Dendritic cell treated with granulocyte-macrophage colony-stimulating factor and Interleukin-4, amounts not matched to agents 40 ng/mL and 50 ng/mL, for 4 days (primary cell): ENCODE measurements around the gene CTU2.

Experiments used
- H3K27ac Mint-ChIP-seq: one replicate; pipeline ENCODE4 v1.8.0; 2022; ENCODE audit warnings: mild to moderate bottlenecking, mixed read lengths
- H3K27me3 Mint-ChIP-seq: one replicate; pipeline ENCODE4 v1.8.0; 2022; ENCODE audit warnings: mild to moderate bottlenecking, mixed read lengths
- H3K36me3 Mint-ChIP-seq: one replicate; pipeline ENCODE4 v1.8.0; 2022; ENCODE audit warnings: low read depth, mixed read lengths
- H3K4me1 Mint-ChIP-seq: one replicate; pipeline ENCODE4 v1.8.0; 2022; ENCODE audit warnings: low read depth, mixed read lengths
- H3K4me3 Mint-ChIP-seq: one replicate; pipeline ENCODE4 v1.8.0; 2022; ENCODE audit warnings: mild to moderate bottlenecking, moderate library complexity, mixed read lengths
- H3K9me3 Mint-ChIP-seq: one replicate; pipeline ENCODE4 v1.8.0; 2022; ENCODE audit warnings: mixed read lengths
- intact Hi-C: fragments of 100-400 bp; cut with micrococcal nuclease; formaldehyde crosslinking; loops from one replicate; pipeline ENCODE4 v1.15.0; 2022

CTU2 gene

DNA sequence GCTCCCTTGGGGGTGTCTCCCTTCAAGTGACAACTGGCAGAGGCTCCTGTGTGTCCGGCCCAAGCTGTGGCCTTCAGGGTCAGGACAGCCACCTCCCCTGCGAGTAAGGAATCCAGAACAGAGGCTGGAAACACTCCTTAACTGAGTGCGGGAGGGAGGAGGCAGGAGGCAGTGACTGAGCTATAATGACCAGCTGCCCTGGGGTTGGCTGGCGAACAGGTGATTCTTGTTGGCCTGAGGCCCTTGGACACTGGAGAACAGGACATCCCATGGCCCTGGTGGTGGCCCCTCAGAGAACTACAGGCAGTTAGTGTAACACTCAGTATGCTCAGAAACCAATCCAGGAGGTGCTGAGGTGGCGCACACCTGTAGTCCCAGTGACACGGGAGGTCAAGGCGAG is 10.6 kb upstream of the CTU2 start:
- Mint-ChIP-seq H3K36me3 (peaks cover 68% of the 10 kb centered on the region), H3K4me3 (no peak overlapping the region)
- intact Hi-C loops = no loop called here

DNA sequence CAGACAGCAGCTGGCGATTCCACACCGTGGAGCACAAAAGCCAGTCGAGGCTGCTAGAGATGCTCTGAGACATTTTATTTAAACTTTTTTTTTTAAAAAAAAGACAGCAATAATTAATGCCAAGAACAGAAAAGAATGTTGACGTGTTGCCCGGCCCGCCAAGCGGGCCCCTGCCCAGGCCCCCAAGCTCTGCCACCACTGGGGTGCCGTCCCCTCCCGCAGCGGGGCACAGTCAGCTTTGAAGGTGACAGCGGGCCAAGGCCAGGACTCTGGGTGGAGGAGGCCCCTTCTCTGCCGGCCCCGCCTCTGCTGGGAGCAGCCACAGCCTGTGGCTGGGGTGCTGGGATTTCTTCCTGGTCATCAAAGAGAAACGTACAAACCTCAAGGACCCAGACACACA is 9.9 kb upstream of the CTU2 start:
- Mint-ChIP-seq H3K27me3 (peaks cover 1% of the 10 kb centered on the region), H3K4me3 (no peak overlapping the region), H3K36me3 (peaks cover 75% of the 10 kb centered on the region), H3K4me1 (peaks cover 85% of the 10 kb centered on the region), H3K9me3 (no peaks in the 10 kb centered on the region), H3K27ac (no peak overlapping the region)
- intact Hi-C loops = no loop called here

More for the DNA sequence above, 10.6 kb upstream of the CTU2 start:
- Mint-ChIP-seq H3K9me3 (no peaks in the 10 kb centered on the region), H3K27me3 (peaks cover 1% of the 10 kb centered on the region), H3K27ac (peak overlapping the region; percentile 69), H3K4me1 (peaks cover 85% of the 10 kb centered on the region)

DNA sequence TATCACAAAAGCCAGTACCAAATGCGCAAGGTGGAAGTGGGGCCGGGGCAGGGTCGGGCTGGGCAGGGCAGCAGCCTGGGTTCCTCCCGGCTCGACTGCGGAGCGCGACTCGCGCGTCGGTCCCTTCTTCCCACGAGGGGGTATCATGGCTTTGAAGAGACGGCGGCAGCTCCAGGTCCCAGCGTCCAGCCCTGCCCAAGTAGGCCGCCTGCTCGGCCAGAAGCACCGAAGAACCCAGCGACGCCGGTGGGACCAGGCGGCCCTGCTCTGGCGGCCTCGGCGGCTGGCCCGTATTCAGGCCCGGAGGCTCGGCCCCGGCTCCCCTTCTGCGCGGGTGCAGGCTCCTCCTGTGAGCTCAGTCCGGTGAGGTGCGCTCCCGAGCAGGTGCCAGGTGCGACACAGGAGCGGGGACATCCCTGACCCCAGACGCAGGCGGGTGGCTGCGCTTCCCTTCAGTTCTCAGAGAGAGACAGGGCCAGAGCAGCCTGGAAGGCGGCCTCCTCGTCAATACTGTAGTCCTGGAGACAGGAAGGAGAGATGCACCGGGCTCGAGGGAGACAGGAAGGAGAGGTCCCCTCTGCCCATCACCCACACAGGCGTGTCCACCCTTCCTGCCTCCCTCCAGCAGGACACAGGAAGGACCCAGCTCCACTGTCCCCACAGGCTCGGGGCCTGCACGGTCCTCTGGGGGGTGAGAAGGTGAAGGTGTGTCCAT is 9.0 kb upstream of the CTU2 start:
- peaks cover 84% of the 10 kb centered on the region for H3K36me3 Mint-ChIP-seq
- H3K4me3 Mint-ChIP-seq = no peak overlapping the region
- peaks cover 1% of the 10 kb centered on the region for H3K27me3 Mint-ChIP-seq
- H3K27ac Mint-ChIP-seq = peak overlapping the region; percentile 42
- peaks cover 85% of the 10 kb centered on the region for H3K4me1 Mint-ChIP-seq
- intact Hi-C loops = no loop called here
- H3K9me3 Mint-ChIP-seq = no peaks in the 10 kb centered on the region

DNA sequence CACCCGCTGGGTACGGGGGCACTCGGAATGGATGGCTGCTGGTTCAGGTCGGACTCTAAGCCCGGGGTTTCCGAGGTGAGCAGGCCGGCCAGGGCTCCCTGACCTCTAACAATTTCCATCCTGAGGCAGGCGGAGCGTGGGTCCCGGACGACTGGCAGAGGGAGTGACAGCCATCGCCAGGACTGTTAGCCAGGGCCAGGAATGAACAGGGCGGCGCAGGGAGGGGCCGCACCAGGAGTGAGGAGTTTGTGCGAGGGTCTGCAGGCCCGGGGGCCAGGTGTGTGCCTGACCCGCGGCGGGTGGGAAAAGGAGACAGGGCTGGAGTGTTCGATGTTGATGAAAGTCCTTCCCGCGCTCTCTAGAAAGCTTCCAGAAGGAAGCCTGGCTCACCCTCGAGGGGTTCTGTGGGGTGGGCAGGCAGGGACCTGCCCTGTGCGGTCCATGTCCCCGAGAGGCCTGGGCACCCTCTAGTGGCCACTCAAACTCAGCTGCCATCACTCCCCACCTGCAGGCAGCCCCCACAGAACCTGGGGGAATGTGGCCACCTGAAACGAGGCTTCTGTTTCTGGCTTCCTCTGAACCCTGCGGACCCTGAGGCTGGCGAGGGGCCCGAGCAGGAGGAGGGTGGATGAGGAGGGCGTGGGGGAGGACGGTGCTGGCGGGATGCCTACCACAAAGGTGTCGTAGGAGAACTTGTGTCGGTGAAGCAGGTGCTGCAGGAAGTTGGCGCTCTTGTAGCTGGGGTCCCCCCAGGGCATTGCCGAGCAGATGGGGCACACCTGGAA is 8.3 kb upstream of the CTU2 start:
- peak overlapping the region; percentile 42 for H3K27ac Mint-ChIP-seq
- H3K27me3 Mint-ChIP-seq = peaks cover 1% of the 10 kb centered on the region
- no peaks in the 10 kb centered on the region for H3K9me3 Mint-ChIP-seq
- intact Hi-C loops = no loop called here
- peaks cover 91% of the 10 kb centered on the region for H3K36me3 Mint-ChIP-seq
- peaks cover 85% of the 10 kb centered on the region for H3K4me1 Mint-ChIP-seq
- H3K4me3 Mint-ChIP-seq = no peak overlapping the region

DNA sequence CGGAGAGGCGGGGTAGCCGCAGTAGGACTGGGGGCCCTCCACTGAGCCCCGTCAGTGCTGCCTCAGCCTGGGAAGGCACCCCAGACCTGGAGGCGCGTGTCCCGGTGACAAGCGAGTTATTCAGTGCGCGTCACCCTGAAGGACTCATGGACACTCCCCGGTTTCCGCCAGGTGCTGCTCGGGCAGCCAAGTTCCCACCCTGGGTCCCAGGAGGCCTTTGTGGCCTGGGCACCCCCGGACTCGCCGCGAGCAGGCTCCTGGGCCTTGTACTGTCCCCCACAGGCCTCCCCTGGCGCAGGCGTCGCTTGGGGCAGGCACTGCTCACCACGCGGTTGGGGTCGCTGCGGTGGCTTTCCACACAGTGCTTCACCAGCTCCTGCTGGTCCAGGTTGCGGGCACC is 7.7 kb upstream of the CTU2 start:
- Mint-ChIP-seq H3K4me3 (no peak overlapping the region), H3K27ac (no peak overlapping the region), H3K27me3 (peaks cover 1% of the 10 kb centered on the region), H3K4me1 (peaks cover 88% of the 10 kb centered on the region), H3K9me3 (no peaks in the 10 kb centered on the region), H3K36me3 (peaks cover 95% of the 10 kb centered on the region)
- intact Hi-C loops = no loop called here

DNA sequence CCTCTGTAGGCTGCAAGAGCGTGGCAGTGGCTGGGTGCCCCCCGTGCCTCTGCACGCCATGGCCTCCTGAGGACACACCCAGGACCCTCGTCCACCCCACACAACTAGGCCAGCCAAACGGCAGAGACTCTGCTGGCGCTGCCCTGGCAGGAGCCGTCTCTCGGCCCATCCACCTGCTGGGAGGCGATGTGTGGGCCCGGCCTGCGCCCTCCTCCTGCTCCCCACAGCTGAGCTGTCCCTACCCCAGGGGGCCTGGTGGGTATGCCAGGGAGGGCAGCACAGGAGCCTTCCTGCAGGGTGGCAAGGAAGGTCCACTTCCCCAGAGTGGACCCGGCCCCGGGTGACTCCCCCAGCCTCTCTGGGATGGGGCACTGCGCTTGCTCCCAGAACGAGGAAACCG is 7.1 kb upstream of the CTU2 start:
- peaks cover 1% of the 10 kb centered on the region for H3K27me3 Mint-ChIP-seq
- intact Hi-C loops = no loop called here
- H3K4me3 Mint-ChIP-seq = peak overlapping the region; percentile 93
- peaks cover 88% of the 10 kb centered on the region for H3K4me1 Mint-ChIP-seq
- H3K36me3 Mint-ChIP-seq = peaks cover 92% of the 10 kb centered on the region
- H3K27ac Mint-ChIP-seq = peak overlapping the region; percentile 89
- H3K9me3 Mint-ChIP-seq = no peaks in the 10 kb centered on the region

DNA sequence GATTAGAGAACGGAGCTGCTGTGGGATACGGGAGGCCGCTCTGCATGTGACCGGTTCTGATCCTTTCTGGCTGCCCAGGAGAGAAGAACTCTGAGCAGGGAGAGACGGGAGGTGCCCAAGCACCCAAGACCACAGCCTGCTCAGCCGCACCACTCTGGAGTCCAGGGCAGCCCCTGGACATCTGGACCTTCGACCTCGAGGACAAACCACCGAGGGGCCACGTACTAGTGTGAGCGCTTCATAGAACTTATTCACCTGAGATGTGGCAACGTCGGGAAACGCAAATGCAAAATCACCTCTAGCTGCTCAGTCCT is 6.0 kb upstream of the CTU2 start:
- Mint-ChIP-seq H3K4me3 (peak overlapping the region; percentile 93), H3K27ac (peak overlapping the region; percentile 89), H3K9me3 (no peaks in the 10 kb centered on the region), H3K27me3 (no peaks in the 10 kb centered on the region), H3K36me3 (peaks cover 86% of the 10 kb centered on the region), H3K4me1 (peaks cover 85% of the 10 kb centered on the region)
- intact Hi-C loops = loop anchor here (2.0 to 10.0 kb wide), 2 partner anchors 13 to 105 kb away; partner anchors contain the start of gene SNAI3

DNA sequence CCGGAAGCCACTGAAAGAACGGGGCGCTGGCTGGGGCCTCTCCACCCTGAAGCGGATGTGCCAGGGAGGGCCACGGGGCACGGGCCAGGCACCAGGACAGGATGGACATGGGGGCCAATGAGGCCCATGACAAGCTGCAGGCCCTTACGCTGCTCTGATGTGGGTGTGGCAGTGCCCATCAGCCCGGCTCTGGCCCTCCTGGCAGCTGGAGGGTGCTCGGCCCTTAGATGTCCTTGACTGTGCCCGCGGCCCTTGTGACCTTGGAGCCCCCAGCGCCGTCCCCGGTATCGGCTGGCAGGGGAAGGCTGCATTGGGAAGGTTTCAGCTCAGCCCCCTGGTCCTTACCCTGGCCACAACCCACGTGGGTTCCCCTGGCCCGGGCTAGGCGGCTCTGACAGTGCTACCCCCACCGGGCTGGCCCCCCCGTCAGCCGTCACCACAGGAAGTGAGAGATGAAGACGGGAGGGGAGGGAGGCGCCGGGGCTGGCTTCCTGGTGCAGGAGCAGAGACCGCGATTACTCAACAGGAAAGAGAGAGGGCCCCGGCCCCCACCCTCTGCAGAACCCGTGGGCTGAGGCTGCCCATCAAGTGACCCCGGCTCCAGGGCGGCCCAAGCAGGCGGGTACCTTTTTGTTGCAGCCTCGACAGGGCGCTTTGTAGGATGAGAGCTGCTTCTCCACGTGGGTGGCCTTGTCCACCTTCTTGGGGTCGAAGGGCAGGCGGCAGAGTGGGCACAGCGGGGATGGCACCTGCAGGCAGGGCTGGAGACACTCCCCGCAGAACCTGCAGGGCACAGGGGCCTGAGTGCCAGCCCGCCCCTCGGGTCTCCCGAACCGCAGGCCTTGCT is 5.4 kb upstream of the CTU2 start:
- Mint-ChIP-seq H3K4me1 (peaks cover 82% of the 10 kb centered on the region), H3K36me3 (peaks cover 84% of the 10 kb centered on the region)
- intact Hi-C loops = loop anchor here (1.0 to 10.0 kb wide), 3 partner anchors 14 to 106 kb away; partner anchors contain the start of genes MVD and SNAI3

DNA sequence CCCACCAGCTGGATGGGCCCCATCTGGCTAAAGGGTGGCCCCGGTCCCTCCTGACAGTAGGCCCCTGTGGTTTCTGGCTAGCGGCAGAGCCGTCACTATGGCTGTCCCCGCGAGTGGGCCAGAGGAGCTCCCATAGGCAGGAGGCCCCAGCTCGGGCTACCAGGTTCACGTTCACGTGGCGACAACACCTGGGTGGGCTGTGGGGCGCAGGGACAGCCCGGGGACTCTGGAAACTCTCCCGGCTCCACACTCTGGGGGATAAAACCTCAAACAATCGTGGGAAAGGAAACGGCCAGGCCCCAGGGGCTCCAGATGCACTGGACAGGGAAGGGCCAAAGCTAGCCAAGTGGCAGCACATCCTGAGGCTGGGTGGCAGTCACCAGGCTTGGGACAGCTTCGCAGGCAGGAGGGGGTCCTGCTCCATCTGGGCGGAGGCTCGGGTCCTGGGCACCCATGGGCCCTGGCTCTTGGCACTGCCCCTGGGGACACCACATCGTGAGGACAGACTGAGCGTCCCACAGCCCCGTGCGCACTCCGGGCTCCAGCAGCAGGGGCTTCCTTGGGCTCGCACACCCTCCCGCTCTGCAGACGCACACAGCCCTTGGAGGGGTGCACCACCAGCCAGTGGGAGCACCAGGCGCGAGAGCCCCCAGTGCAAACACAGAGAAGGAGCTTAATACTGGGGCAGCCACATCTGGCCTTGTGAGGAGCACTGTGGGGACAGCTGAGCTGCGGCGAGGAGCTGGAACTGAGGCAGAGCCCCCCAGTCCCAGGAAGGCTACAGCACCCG is 4.5 kb upstream of the CTU2 start:
- Mint-ChIP-seq H3K27ac (peak overlapping the region; percentile 89), H3K4me1 (peaks cover 78% of the 10 kb centered on the region), H3K9me3 (no peaks in the 10 kb centered on the region), H3K4me3 (peak overlapping the region; percentile 93), H3K36me3 (peaks cover 75% of the 10 kb centered on the region), H3K27me3 (no peaks in the 10 kb centered on the region)
- intact Hi-C loops = loop anchor here (1.0 to 10.0 kb wide), 3 partner anchors 15 to 107 kb away; partner anchors contain the start of genes MVD and SNAI3

More for the DNA sequence above, 5.4 kb upstream of the CTU2 start:
- Mint-ChIP-seq H3K4me3 (peak overlapping the region; percentile 93), H3K27me3 (no peaks in the 10 kb centered on the region), H3K27ac (peak overlapping the region; percentile 89), H3K9me3 (no peaks in the 10 kb centered on the region)

DNA sequence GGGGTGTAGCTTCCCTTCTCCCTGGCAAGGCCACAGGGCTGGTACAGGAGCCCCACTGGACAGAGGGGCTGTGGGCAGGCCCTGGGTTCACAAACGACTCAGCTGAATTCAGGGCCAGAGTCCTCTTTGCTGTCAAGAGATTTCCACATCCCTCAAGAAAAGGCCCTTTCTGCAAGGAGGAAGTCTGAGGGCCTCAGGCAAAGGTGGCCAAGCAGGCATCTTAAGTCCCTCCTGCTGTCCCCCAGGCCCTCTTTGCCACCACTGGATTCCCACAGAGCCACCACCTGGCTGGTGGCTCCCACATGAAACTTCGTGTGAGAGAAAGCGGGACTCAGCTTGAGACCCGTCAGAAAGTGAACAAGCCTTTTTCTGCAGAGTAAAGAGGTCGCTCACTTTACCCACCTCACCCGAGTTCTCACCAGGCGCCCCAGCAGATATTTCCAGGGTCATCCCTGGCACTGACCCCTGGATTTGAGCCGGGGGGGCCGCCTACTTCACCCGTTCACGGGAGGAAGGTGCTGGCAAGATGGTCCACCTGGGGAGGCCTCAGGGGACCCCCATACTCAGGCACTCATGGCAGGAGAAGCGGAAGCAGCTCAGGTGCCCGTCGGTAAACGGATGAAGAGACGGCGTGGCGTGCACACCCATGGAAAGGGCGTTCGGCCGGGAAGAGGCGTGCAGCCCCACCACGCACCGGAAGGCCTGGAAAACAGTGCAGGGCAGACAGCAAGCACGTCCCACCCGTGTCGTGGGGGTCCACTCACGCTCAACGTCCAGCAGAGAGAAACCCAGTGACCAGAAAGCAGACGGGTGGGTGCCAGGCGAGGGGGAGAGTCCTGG is 3.7 kb upstream of the CTU2 start:
- H3K27me3 Mint-ChIP-seq = no peaks in the 10 kb centered on the region
- intact Hi-C loops = loop anchor here (10.0 kb wide), 1 partner anchor 108 kb away; no protein-coding TSS in a partner anchor
- no peaks in the 10 kb centered on the region for H3K9me3 Mint-ChIP-seq
- H3K36me3 Mint-ChIP-seq = peaks cover 67% of the 10 kb centered on the region
- peak overlapping the region; percentile 89 for H3K27ac Mint-ChIP-seq
- peak overlapping the region; percentile 93 for H3K4me3 Mint-ChIP-seq
- peaks cover 82% of the 10 kb centered on the region for H3K4me1 Mint-ChIP-seq

DNA sequence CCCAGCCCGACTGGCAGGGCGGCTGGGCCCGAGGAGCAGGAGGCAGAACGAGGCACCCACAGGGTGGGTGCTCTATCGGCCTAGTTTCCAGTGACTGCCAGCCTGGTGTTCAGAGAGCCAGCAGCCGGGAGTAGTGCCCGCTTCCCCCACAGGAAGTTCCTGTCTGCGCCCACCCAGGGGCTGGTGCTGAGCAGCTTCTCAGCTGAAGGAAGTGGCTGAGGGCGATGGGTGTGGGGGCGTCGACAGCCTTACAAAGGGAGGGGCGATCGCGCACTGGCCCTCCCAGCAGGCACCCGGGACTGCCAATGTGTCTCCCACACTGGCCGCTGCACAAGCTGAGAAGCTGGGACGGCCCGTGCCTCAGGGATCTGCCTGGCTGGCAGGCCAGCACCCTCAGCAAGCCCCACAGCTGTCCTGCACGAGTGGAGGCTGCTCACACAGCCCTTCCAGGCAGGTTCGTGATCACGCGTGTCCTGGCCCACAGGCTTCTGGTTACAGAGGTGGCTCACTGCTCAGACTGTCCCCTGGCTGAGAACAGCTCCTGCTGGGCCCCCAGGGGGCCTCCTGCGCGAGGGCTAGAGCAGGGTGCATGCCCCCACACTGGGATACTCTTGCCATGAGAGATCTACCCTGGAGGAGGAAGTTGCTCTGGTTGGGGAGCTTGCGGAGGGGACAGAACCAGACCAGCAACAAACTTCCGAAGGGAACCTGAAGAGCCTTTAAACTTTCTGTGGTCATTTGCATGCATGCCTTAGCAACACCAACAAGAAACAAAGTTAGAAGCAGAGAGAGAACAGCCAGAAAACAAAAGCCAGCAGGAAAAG is 2.6 kb upstream of the CTU2 start:
- H3K4me3 Mint-ChIP-seq = peak overlapping the region; percentile 93
- peaks cover 78% of the 10 kb centered on the region for H3K4me1 Mint-ChIP-seq
- no peaks in the 10 kb centered on the region for H3K9me3 Mint-ChIP-seq
- H3K27me3 Mint-ChIP-seq = no peaks in the 10 kb centered on the region
- intact Hi-C loops = loop anchor here (10.0 kb wide), 1 partner anchor 109 kb away; no protein-coding TSS in a partner anchor
- peak overlapping the region; percentile 89 for H3K27ac Mint-ChIP-seq
- peaks cover 56% of the 10 kb centered on the region for H3K36me3 Mint-ChIP-seq
